Left ventricle myocardium inferior (tissue), 1 donor: ENCODE results near the gene C9orf50. TPM values are rescaled to one million over a fixed set of nuclear protein-coding genes. Genes with fewer than 3 reads are reported as not detected.

Experiments used
- DNase-seq: peaks from one replicate; pipeline ENCODE4 v3.0.0-alpha.2; 2020
- H3K27ac ChIP-seq: fragments of 200-600 bp; replicated peaks from 2 replicates; pipeline ENCODE4 v1.8.0; 2021
- H3K27me3 ChIP-seq: fragments of 200-600 bp; 2 replicates; pipeline ENCODE4 v1.8.0; 2021; ENCODE audit warnings: low read depth
- H3K36me3 ChIP-seq: fragments of 200-600 bp; 2 replicates; pipeline ENCODE4 v1.8.0; 2021
- H3K4me1 ChIP-seq: fragments of 200-600 bp; 2 replicates; pipeline ENCODE4 v1.8.0; 2021
- H3K4me3 ChIP-seq: fragments of 200-600 bp; 2 replicates; pipeline ENCODE4 v1.8.0; 2021; ENCODE audit warnings: mild to moderate bottlenecking, moderate library complexity
- H3K9me3 ChIP-seq: fragments of 200-600 bp; replicated peaks from 2 replicates; pipeline ENCODE4 v1.8.0; 2021
- intact Hi-C: fragments of 100-400 bp; cut with micrococcal nuclease; formaldehyde crosslinking; loops from one replicate; pipeline ENCODE4 v1.11.0; 2022
- total RNA-seq: library from RNA; stranded (reverse); fragmentation: NEBNext Ultra II Directional; extraction: Animal tissue kit (Norgen Biotek cat#: 25700); gene quantifications from one replicate; pipeline ENCODE4 v1.2.1, GENCODE V29; 2021
- TF ChIP-seq, protein P1 (sequence below): fragments of 200-600 bp; IDR thresholded peaks from 2 replicates; pipeline ENCODE4 v1.8.0; 2021; ENCODE audit warnings: antibody characterized with exemption, mild to moderate bottlenecking, borderline replicate concordance
- donor health status: DM: no; HTN: yes; CAD: no; lungs with severe emphysema.

The C9orf50 gene
- total RNA-seq, 1 donor from 2014 or later, result not detected

DNA sequence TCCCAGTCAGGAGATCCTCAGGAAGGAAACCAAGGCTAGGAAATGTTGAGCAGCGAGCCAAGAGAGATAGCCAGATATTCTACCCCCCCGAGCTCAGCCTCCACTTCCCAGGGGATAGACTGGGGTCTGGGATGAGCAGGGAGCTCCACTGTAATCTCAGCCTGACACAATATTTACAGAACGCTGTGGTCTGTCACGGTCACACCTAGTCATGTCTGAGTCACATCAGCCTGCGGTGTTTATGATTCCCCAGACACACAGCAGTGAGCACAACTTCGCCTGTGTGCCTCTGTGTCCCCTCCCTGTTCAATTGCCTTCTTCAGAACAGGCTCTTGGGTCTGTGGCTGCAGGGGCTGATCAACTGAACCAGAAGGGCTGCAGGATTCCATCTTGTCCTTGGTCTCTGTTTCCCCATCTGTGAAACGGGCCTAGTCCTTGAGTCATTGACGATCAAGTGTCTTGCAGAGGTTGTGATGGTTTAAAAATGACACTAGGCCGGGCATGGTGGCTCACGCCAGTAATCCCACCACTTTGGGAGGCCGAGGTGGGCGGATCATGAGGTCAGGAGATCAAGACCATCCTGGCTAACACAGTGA, 36.0 kb upstream of the C9orf50 start:
- H3K4me1 ChIP-seq, result peaks cover 4% of the 10 kb centered on the region
- TF ChIP-seq, protein P1, sequence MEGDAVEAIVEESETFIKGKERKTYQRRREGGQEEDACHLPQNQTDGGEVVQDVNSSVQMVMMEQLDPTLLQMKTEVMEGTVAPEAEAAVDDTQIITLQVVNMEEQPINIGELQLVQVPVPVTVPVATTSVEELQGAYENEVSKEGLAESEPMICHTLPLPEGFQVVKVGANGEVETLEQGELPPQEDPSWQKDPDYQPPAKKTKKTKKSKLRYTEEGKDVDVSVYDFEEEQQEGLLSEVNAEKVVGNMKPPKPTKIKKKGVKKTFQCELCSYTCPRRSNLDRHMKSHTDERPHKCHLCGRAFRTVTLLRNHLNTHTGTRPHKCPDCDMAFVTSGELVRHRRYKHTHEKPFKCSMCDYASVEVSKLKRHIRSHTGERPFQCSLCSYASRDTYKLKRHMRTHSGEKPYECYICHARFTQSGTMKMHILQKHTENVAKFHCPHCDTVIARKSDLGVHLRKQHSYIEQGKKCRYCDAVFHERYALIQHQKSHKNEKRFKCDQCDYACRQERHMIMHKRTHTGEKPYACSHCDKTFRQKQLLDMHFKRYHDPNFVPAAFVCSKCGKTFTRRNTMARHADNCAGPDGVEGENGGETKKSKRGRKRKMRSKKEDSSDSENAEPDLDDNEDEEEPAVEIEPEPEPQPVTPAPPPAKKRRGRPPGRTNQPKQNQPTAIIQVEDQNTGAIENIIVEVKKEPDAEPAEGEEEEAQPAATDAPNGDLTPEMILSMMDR, result no peak
- peaks cover 13% of the 10 kb centered on the region for H3K27me3 ChIP-seq
- intact Hi-C loops, result no loop called here
- no peak overlapping the region for H3K27ac ChIP-seq
- H3K36me3 ChIP-seq, result no peaks in the 10 kb centered on the region
- DNase-seq, result no peak
- no peak overlapping the region for H3K4me3 ChIP-seq
- no peaks in the 10 kb centered on the region for H3K9me3 ChIP-seq

DNA sequence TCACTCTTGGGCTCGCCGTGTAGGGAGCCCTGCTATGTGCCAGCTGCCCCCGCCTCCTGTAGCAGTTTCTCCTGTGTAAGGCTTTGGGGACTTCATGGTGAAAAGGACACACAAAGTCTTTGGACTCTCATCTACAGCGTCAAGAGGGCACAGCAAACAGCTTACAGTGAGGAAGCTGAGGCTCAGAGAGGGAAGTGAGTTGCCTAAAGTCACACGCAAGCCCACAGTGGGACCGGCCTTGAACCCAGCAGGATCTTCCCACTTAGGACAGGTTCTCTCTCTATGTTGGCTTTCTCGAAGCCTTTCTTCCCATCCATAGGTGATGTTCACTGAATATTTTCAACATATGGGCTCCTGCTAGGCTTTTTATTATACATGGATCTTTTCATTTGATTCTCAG, 34.8 kb upstream of the C9orf50 start:
- no peak for DNase-seq
- H3K36me3 ChIP-seq, result no peaks in the 10 kb centered on the region
- no peak overlapping the region for H3K27ac ChIP-seq
- intact Hi-C loops, result no loop called here
- H3K4me1 ChIP-seq, result peaks cover 4% of the 10 kb centered on the region
- H3K9me3 ChIP-seq, result no peaks in the 10 kb centered on the region
- TF ChIP-seq, protein P1, result no peak
- H3K4me3 ChIP-seq, result no peak overlapping the region
- H3K27me3 ChIP-seq, result peaks cover 7% of the 10 kb centered on the region

DNA sequence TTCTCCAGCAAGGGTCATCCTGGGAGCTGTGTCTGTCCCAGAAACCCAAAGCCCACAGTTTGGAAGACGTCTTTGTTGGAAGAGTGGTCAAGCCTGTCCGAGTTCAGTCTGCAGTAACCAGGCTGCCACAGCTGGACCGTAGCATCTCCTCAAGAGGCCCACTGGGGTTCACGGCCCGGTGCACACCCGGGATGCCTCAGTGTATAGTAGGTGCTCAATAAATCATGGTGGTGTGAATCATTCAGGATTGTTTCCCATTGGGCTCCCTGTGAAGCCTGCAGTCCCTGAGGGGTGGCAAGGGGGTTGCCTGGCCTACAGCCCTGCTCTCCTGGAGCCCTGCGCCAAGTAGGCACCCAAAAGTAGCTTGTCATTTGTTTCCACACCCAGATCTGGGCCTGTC, 34.3 kb upstream of the C9orf50 start:
- no peaks in the 10 kb centered on the region for H3K36me3 ChIP-seq
- intact Hi-C loops, result no loop called here
- H3K9me3 ChIP-seq, result no peaks in the 10 kb centered on the region
- H3K27me3 ChIP-seq, result peaks cover 7% of the 10 kb centered on the region
- TF ChIP-seq, protein P1, result no peak
- no peak overlapping the region for H3K27ac ChIP-seq
- no peak overlapping the region for H3K4me3 ChIP-seq
- no peak for DNase-seq
- peaks cover 4% of the 10 kb centered on the region for H3K4me1 ChIP-seq

DNA sequence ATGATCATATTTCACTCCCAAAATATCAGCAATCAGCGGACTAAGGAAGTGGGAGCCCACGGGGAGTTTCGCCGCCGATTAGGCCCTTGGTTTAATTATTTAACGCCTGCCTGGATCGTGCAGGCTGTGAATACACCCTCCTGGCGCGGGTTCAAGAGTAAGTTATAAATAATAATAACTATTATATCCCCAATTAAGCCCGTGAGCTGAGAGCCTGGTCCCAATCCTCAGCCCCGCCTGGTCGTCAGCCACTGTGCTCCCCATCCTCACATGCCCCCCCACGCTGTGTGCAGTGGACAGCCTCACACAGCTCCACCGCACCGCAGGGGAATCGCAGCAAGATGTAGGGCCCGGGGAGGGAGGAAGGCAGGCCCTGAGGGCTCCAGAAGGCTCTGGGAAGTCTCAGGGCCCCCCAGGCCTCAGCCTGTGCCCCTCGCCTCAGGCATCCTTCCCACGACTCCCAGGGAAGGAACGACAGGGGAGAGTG, 33.7 kb upstream of the C9orf50 start:
- H3K4me3 ChIP-seq, result no peak overlapping the region
- H3K4me1 ChIP-seq, result peaks cover 4% of the 10 kb centered on the region
- peaks cover 7% of the 10 kb centered on the region for H3K27me3 ChIP-seq
- DNase-seq, result no peak
- intact Hi-C loops, result no loop called here
- H3K27ac ChIP-seq, result no peak overlapping the region
- TF ChIP-seq, protein P1, result no peak
- H3K36me3 ChIP-seq, result no peaks in the 10 kb centered on the region
- H3K9me3 ChIP-seq, result no peaks in the 10 kb centered on the region

DNA sequence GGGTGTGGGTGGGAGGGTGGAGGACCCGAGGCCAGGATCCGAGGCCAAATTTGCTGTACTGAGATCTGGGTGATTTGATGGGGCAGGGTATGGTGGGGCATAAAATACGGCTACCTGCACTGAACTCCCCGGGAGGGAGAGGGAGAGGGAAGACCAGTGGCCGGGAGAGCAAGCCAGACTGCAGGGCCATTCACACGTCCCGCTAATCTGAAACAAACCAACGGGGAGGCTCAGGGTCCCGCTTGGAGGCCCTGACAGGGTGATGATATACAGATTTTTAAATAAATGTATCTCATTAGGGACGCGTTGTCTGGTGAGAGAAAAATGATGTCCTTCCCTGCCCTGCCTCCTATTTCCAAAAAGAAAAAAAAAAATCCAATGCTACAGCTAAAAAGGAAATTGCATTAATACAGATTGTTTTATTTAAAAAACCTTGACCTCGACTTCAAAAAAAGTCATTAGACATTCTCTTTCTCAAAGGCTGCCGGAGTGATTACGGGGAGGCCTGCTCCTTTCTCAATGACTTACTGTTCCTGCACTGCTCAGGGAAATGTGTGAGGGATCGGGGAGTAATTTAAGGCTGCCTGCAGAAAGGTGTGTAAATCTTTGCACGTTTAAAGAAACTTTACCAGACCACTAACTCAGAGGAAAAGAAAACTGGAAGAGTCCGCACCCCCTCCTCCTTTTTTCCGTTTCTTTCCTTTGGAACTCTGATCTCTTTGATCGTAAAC, 33.1 kb upstream of the C9orf50 start:
- DNase-seq, result no peak
- TF ChIP-seq, protein P1, result no peak
- Histone ChIP-seq H3K4me3 (no peak overlapping the region), H3K4me1 (peaks cover 4% of the 10 kb centered on the region), H3K9me3 (no peaks in the 10 kb centered on the region), H3K27ac (no peak overlapping the region), H3K36me3 (no peaks in the 10 kb centered on the region), H3K27me3 (peaks cover 12% of the 10 kb centered on the region)
- intact Hi-C loops, result no loop called here
